ENCODE data around the gene IPO11.
"Not testable (repeated sequence)": the region's sequence is repeated elsewhere in the genome, so short reads cannot be mapped to it uniquely, and the experiment has no call there.

Gene IPO11

DNA sequence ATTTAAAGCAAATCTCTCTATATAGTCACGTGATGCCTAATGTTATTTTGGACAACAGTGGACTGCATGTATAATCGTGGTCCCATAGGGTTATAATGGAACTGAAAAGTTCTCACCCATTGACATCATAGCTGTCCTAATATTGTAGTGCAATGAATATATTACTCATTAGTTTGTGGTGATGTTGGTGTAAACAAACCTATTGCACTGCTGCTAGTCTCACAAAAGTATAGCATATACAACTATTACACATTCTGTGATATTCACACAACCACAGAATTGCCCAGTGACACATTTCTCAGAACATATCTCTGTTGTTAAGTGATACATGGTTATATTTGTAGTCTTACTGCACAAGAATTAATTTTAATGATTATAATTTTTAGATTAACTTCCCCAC, 37.7 kb downstream of the IPO11 start:
- DNase-seq: no peak

DNA sequence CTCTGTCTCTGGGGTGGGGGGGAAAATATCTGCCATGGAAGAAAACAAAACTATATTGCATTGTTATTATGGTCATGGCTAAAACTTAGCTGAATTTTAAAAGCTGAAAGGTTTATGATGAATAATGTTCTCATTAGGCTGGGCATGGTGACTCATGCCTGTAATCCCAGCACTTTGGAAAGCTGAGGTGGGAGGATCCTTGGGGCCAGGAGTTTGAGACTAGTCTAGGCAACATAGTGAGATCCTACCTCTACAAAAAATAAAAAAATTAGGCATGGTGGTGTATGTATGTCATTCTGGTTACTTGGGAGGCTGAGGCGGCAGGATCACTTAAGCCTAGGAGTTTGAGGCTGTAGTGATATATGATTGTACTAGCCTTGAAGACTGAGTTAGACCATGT, 44.5 kb downstream of the IPO11 start:
- DNase-seq: no peak

DNA sequence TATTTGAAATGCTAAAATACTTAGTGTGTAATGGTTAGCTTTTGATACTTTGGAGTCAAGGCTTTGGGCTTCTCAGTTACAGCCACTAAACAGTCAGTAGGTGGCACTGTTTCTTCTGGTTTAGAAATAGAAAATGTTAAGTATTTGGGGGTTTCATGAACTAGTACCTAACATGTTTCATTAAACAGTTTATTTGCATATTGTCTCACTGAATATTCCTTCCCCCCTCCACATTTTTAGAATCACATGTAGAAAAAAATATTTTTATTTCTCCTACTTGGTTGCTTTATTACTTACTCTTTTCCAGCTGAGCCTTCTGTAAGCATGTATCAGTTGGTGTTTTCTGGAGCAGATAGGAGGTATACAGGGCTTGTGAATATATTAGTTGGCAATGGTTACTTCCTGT, 48.0 kb downstream of the IPO11 start:
- peak; percentile 51 for DNase-seq

DNA sequence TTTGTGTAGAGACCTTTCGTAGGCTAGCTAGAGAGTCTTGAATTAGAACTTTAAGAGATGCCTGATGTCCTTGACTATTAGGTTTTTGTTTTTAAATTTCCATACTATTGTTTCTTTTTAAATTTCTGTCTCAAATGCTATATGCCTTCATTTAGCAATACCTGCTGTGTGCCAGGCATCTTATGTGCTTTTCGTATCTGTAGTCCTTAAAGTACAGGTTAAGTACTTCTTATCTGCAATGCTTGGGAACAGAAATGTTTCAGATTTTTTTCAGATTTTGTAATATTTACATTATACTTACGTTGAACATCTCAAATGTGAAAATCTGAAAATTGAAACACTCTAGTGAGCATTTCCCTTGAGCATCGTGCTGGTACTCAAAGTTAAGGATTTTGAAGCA, 49.0 kb downstream of the IPO11 start:
- no peak for DNase-seq

DNA sequence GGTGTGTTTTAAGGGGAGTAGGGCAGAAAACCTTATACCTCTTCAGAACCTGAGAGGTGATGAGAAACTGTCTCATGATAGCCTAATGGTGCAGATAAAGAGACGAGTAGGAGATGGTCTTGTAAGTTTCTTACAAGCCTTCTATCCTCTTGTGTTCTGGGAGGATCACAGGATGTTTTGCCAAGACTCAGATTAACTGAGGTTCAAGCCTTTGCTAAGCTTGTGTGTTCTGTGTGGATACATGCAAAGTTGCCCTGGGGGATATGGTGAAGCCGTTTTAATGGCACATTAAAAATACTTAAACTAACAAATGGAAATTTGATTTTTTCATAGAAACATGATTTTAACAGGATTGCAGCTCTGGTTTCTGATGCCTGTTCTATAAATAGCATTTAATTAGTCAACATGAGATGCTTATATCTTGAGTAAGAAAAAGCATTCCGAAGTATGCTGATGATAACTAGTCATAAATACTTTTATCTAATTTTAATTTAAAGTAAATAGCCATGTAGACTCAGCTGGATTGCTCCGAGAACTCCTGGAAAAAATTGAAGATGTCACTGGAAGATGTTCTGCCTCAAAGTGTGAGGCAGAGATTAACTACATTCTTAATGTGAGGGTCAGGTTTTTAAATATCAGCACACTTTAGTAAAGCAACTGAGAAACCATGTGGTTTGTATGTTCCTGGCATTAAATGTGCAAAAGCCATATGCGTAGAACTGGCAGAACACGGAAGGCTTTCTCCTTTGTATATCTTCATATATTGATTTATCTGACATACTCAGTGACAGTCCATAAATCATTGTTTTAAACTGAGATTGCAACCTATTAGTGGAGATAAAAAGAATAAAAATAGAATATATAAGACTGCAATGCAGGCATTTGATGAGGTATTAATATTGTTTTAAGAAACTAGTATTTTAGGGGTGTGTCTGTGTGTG, 53.7 kb downstream of the IPO11 start:
- no peak for DNase-seq

DNA sequence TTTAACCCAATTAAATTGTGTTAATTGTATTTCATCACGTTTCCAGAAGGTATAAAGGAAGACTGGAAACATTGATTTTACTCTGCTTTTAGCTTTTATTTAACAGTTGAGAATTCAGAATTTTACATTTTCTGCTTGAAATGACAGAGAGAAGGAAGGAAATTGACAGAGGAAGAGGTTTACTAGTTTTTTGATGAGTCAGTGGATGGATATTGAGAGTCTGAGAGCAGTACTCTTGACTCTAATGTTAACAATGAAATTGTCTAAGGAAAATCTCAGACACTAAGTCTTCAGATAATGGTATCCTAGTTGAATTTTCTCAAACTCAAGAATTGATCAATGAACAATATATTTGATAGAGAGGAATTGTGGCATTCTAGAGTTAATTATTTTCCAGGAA, 60.6 kb downstream of the IPO11 start:
- DNase-seq: no peak

DNA sequence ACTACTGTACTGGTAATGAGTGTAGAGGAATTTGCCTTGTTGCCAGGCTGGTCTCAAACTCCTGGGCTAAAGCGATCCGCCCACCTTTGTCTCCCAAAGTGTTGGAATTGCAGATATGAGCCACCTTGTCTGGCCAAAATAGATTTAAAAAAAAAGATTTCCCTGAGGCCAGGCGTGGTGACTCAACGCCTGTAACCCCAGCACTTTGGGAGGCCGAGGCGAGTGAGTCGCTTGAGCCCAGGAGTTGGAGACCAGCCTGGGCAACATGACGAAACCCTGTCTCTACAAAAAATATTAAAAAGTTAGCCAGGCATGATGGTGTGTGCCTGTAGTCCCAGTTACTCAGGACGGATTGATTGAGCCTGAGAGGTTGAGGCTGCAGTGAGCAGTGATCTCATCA, 62.5 kb downstream of the IPO11 start:
- no peak for DNase-seq

DNA sequence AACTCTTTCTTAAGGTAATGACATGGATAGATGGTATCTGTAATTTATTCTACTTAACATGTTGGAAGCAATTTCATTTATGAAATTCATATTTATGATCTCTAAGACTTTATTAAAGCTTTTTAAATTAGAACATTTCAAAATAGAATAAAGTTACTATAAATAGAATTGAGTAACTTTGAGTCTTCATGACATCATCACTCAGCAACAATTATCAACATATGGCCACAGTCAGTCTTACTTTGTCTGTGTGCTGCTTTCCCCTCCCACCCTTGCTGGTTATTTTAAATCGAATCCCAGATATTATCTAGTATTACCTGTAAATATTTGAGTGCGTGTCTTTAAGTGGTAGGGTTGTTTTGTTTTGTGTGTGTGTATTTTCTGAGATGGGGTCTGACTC, 65.2 kb downstream of the IPO11 start:
- no peak for DNase-seq

DNA sequence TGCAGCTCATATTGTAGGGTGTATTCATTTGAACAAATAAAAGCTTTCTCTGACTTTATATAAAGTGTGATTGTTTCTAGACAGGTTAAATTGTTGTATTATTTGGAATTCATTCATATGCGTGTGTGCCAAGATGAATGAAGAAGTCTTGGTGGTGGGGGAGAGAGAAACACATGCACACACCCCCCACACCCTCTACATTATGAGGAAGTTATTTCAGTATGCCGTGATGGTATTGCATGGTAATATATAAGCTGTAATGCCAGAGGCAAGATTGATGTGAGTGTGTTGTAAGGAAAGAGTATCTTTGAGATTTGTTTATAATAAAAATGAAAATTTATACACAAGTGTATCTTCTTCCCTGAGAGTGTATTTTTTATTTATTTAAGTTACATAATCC, 71.0 kb downstream of the IPO11 start:
- DNase-seq: no peak

DNA sequence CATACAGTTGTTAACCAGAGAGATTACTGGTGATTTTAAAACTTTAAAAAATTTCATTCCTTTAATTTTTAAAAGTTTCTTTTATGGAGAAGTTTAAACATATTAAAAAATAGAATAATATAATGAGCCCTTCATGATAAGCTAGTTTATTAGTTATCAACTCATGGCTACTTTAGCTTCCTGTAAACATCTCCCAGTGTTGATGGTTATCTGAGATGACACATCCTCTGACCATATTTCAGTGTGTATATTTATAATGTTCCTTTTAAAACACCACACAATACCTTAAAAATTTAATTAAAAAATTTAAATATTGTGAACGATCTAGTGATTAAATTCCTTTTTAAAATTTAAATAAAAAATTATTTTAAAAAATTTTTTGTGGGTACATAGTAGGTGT, 74.1 kb downstream of the IPO11 start:
- DNase-seq: no peak

DNA sequence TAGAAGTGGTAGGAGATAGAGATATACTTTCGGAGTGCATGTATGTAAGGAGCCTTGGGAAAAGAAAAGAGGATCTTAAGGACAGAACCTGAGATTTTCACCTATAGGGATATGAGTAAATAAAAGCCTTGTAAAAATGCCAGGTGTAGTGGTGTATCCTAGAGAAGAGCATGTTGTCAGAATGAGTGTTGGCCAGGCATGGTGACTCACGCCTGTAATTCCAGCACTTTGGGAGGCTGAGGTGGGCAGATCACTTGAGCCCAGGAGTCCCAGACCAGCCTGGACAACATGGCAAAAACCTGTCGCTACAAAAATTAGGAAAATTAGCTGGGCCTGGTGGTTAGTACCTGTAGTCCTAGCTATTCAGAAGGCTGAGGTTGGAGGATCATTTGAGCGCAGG, 76.0 kb downstream of the IPO11 start:
- DNase-seq: no peak

DNA sequence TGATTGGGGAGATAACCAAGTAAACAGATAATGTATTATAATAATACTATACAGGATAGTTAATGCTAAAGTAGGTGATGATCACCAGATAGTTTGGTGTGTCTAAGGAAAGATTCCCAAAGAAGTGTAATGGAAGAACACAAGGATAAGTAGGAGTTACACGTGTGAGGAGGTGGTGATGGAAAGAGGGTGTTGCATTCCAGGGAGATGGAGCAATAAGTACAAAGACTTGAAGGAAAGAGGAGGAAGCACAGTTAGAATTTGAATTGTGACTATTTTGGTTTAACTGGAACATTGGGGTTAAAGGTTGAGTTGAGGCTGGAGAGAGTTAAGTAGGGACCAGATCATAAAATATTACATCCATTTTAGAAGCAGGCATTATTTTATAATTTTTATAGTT, 76.9 kb downstream of the IPO11 start:
- no peak for DNase-seq

DNA sequence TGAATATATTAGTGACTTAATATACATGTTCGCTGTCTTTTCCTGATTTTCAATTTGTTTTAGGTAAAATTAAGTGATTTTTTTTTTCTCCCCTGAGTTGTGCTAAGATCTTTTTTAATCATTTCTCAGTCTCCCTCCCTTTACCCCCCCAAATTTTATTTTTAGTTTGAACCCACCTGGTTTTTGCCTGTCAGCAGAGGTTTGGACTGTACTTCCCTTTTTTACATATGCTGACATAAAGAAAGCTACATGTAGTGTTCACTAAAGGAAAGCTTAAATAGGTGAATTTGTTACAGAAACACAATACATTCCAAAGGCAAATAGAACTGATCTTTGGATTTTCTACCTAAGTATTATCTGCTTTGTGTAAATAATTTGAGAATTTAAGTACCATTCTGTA, 82.2 kb downstream of the IPO11 start:
- no peak for DNase-seq

DNA sequence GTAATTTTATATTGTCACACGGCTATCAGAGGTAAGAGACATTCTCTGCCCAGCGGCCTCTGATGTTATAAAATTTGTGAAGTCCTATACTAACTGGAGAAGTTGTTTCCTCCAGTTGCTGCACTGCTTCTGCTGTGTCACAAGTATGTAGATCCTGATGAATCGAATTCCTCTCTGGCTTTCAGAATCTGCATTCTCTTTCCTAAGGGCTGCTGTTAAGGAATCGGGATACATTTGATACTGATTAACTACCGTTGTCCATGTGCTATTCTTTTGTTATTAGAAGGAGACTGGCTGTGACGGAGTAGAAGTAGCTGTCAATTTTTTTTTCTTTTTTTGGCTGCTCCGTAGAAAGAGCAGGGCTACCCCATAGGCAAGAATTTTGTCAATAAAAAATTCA, 84.3 kb downstream of the IPO11 start:
- DNase-seq: no peak

DNA sequence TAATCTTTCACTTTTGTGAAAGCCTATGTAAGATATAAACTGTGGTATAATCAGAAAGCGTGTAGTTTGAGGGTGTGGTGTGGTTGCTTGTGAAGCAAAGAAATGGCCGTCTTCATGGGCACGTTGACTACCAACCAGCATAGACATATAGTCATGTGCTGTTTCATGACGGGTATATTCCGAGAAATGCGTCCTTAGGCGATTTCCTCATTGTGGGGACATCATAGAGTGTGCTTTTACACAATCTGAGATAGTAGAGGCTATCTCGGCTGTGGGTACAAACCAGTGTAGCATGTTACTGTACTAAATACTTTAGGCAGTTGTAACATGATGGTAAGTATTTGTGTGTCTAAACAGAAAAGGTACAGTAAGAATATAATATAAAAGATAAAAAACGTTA, 86.4 kb downstream of the IPO11 start:
- no peak for DNase-seq

DNA sequence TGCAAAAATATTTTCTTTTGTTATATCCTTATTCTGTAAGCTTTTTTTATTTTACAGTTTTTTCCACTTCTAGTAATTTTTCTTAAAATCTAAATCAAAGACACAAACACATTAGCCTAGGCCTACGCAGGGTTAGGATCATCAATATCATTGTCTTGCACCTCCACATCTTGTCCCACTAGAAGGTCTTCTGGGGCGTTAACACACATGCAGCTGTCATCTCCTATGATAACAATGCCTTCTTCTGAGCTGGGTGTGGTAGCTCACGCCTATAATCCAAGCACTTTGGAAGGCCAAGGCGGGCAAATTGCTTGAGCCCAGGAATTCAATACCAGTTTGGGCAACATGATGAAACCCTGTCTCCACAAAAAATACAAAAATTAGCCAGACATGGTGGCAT, 87.2 kb downstream of the IPO11 start:
- DNase-seq: no peak

DNA sequence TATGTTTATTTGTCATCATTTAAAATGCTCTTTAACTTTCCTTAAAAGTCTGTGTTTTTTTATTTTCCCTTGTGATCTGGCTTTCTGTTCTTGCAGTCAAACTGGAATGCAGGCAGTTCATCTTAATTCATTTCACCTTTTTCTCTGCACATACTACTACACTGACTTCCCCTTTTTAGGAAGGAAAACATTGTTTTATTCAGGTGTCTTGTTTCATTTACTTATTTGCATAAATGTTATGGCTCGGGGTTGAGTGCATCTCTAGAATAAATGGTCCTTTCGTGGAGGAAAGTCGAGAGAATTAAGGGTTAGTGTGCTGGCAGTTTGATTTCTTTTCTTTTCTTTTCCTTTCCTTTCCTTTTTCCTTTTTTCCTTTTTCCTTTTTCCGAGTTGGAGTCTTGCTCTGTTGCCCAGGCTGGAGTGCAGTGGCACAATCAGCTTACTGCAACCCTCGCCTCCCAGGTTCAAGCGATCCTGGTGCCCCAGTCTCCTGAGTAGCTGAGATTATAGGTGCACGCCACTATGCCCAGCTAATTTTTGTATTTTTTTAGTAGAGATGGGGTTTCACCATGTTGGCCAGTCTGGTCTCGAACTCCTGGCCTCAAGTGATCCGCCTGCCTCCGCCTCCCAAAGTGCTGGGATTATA, 90.0 kb downstream of the IPO11 start:
- no peak for DNase-seq

DNA sequence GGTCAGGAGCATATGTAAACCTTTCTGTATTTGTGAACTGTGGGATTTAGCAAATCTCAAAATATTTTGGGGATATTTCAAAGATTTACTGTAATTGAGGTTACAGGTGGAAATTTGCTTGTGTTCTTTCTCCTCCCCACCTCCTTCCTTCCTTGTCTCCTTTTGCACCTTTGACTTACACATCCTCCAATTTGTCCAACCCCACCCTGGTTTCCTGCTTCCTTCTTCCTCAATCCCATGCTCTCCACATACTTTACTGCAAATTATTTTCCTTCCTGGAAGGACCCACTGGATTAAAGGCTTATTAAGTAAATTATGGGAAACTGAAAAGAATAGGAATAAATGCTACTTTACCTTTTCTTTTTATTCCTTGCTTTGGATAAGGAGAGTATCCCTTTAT, 91.6 kb downstream of the IPO11 start:
- no peak for DNase-seq

DNA sequence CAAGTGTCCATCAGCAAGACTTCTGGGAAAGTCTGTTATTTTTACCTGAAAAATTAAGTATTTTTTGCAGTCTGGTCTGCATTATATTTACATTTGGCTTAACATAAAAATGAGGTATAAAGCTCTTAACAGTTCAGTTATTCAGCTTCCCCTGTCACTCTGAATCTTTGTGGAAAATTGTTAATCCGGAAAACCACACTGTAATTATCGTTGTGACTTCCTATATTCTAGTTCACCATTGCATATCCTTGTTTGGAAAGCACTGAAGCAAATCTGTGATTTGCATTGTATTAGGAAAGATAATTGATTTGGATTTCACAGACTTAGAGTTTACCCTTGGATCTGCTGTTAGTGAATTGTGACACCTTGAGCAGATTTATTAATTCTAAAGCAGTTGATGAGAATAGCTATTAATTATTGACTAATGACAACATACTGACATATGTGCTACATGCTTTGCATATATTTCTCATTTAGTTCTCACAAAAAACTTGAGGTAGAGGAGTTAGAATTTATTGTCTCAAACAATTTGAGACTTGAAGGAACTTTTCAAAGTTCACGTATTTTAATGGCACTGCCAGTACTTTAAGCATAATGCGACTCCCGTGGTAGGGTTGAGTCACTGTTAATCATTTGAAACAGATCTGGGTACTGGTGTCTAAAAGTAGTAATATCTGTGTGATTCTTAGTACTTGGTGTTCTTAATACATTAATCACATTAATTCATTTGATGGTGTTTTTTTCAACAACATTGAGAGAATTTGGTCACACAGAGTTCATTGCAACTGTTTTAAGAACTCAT, 94.3 kb downstream of the IPO11 start:
- no peak for DNase-seq

DNA sequence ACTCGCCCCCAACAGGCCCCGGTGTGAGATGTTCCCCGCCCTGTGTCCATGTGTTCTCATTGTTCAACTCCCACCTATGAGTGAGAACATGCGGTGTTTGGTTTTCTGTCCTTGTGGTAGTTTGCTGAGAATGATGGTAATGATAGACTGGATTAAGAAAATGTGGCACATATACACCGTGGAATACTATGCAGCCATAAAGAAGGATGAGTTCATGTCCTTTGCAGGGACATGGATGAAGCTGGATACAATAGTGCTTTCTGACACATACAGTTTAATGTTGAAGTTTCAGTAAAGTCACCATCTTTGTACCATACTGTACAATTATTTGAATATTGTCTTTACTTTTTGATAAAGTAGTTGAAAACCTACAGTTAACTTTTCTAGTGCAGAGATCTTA, 96.2 kb downstream of the IPO11 start:
- not testable (repeated sequence) for DNase-seq

DNA sequence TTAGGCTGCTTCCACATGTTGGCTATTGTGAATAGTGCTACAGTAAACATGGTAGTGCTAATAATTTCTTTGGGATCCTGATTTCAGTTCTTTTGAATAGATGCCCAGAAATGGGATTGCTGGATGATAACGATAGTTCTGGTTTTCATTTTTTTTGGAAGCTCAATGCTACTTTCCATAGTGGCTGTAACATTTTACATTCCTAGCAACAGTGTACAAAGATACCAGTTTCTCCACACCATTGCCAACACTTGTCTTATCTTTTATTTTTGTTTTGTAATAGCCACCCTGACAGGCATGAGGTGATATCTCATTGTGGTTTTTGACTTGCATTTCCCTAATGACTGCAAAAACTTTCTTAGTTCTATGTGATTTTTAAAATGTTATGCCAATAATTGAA, 97.2 kb downstream of the IPO11 start:
- DNase-seq: no peak

DNA sequence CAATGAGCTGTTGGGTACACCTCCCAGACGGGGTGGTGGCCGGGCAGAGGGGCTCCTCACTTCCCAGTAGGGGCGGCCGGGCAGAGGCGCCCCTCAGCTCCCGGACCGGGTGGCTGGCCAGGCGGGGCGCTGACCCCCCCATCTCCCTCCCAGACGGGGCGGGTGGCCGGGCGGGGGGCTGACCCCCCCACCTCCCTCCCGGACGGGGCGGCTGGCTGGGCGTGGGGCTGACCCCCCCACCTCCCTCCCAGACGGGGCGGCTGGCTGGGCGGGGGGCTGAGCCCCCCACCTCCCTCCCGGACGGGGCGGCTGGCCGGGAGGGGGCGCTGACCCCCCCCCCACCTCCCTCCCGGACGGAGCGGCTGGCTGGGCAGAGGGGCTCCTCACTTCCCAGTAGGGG, 100.5 kb downstream of the IPO11 start:
- not testable (repeated sequence) for DNase-seq

DNA sequence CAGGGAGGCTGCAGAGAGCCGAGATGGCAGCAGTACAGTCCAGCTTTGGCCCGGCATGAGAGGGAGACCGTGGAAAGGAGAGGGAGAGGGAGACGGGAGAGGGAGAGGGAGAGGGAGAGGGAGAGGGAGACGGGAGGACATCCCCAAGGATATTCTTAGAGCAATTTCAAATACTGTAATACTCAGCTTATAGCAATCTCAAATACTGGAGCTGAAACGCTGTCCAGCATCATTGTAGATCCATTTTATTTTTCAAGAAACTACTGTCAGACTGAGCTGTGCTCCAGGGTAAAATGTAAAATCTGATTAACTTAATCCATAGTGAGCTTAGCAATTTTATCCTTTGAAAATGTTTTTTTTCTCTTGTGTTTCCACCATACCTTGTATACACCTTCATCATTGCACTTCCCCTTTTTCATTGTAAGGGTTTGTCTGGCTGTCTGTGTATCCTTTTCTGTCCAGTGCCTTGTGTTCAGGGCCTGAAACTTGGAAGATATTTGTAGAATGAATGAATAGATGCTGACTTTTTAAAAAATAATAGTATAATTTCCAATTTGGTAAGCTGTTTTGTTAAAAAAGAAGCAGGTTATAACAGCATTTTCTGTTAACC, 102.1 kb downstream of the IPO11 start:
- DNase-seq: no peak
